GM19238 (cell line): ENCODE results near the gene METTL27.
"Not testable (repeated sequence)": the region's sequence is repeated elsewhere in the genome, so short reads cannot be mapped to it uniquely, and the experiment has no call there.

ENCODE experiments used
- DNase-seq: peaks from one replicate; pipeline ENCODE4 v3.0.0; 2011; ENCODE audit warnings: low spot score; ENCODE audit not compliant: insufficient read length

METTL27 gene

GRCh38 chr7:73869011-73869798, 26.9 kb upstream of the METTL27 start:
- DNase-seq = no peak

- DNase-seq = no peak
Observed at GRCh38 chr7:73866446-73866767, 24.1 kb upstream of the METTL27 start.

- DNase-seq = no peak
Observed at GRCh38 chr7:73865738-73866445, 23.6 kb upstream of the METTL27 start.

- no peak for DNase-seq
Observed at GRCh38 chr7:73864981-73865711, 22.8 kb upstream of the METTL27 start.

GRCh38 chr7:73861305-73861704, 19.0 kb upstream of the METTL27 start:
- no peak for DNase-seq

- DNase-seq = no peak
Observed at GRCh38 chr7:73860859-73861258, 18.5 kb upstream of the METTL27 start, which contains the start of gene TMEM270. Gene TMEM270, plus strand, starts transcription at chr7:73861159. Its CDS starts 36 bp downstream, at chr7:73861195.

- DNase-seq = no peak
Observed at GRCh38 chr7:73858807-73859206, 16.5 kb upstream of the METTL27 start.

- DNase-seq = no peak
Observed at GRCh38 chr7:73856941-73857340, 14.6 kb upstream of the METTL27 start.

- DNase-seq = no peak
Observed at GRCh38 chr7:73852500-73852899, 10.2 kb upstream of the METTL27 start.

GRCh38 chr7:73851410-73852338, 9.4 kb upstream of the METTL27 start:
- no peak for DNase-seq

GRCh38 chr7:73850781-73851207, 8.5 kb upstream of the METTL27 start:
- no peak for DNase-seq

GRCh38 chr7:73847941-73848723, 5.8 kb upstream of the METTL27 start:
- DNase-seq = no peak

GRCh38 chr7:73845701-73846195, 3.4 kb upstream of the METTL27 start:
- not testable (repeated sequence) for DNase-seq

- DNase-seq = no peak
Observed at GRCh38 chr7:73844848-73845460, 2.6 kb upstream of the METTL27 start.

GRCh38 chr7:73844131-73844547, 1.8 kb upstream of the METTL27 start:
- DNase-seq = no peak

- no peak for DNase-seq
Observed at GRCh38 chr7:73841689-73842066, 638 bp downstream of the METTL27 start.

- no peak for DNase-seq
Observed at GRCh38 chr7:73840715-73841379, 1.5 kb downstream of the METTL27 start.

- DNase-seq = no peak
Observed at GRCh38 chr7:73839743-73840714, 2.3 kb downstream of the METTL27 start.
